Measurements from ENCODE around the gene MATN4. TPM values are rescaled to one million over a fixed set of nuclear protein-coding genes. Genes with fewer than 3 reads are reported as not detected.

Gene MATN4
- total and polyA plus RNA-seq, 2 of the 13 experiments (the other 11 are each of a cell fraction or from before 2014, with no cell fraction given) = not detected

- TF ChIP-seq KMT2B (CRISPR knock-in tag; IDR thresholded peaks at IDR 0.05) (0 out of 2 replicates have a peak, but pooled peaks have one; percentile 29), MIXL1 (CRISPR knock-in tag; IDR thresholded peaks at IDR 0.05) (peak; percentile 45; the same call in 1 of the 2 replicates), TEAD2 (CRISPR knock-in tag; IDR thresholded peaks at IDR 0.05) (no peak), SAP130 (CRISPR knock-in tag; IDR thresholded peaks at IDR 0.05; ENCODE audit: low read depth) (peak; percentile 79), RFX1 (IDR thresholded peaks at IDR 0.05) (no peak), PHF21A (CRISPR knock-in tag; IDR thresholded peaks at IDR 0.05) (0 out of 2 replicates have a peak, but pooled peaks have one; percentile 1), ETV5 (CRISPR knock-in tag; IDR thresholded peaks at IDR 0.05; ENCODE audit: borderline replicate concordance) (peak; percentile 67; the same call in 1 of the 2 replicates), ZNF205 (CRISPR knock-in tag; IDR thresholded peaks at IDR 0.05) (peak; percentile 62; the same call in 1 of the 2 replicates), STAT5B (CRISPR knock-in tag; IDR thresholded peaks at IDR 0.05) (no peak), CREB3 (CRISPR knock-in tag; IDR thresholded peaks at IDR 0.05) (no peak), ZNF253 (CRISPR knock-in tag; IDR thresholded peaks at IDR 0.05; ENCODE audit: borderline replicate concordance) (peak; percentile 41; the same call in 1 of the 2 replicates), HHEX (CRISPR knock-in tag; IDR thresholded peaks at IDR 0.05) (no peak), FUBP1 (CRISPR knock-in tag; IDR thresholded peaks at IDR 0.05; ENCODE audit: borderline replicate concordance) (no peak), GATAD2A (CRISPR knock-in tag; IDR thresholded peaks at IDR 0.05) (peak; percentile 86), ZNF350 (CRISPR knock-in tag; IDR thresholded peaks at IDR 0.05; ENCODE audit: borderline replicate concordance, low read depth) (no peak), KDM5B (CRISPR knock-in tag; IDR thresholded peaks at IDR 0.05; ENCODE audit: borderline replicate concordance) (no peak), ZNF776 (CRISPR knock-in tag; IDR thresholded peaks at IDR 0.05) (no peak), ZFP62 (CRISPR knock-in tag; IDR thresholded peaks at IDR 0.05) (no peak), ISX (CRISPR knock-in tag; conservative IDR thresholded peaks at IDR 0.05) (no peak), YEATS2 (CRISPR knock-in tag; IDR thresholded peaks at IDR 0.05; ENCODE audit: borderline replicate concordance) (no peak)
- TF ChIP-seq, protein P1, sequence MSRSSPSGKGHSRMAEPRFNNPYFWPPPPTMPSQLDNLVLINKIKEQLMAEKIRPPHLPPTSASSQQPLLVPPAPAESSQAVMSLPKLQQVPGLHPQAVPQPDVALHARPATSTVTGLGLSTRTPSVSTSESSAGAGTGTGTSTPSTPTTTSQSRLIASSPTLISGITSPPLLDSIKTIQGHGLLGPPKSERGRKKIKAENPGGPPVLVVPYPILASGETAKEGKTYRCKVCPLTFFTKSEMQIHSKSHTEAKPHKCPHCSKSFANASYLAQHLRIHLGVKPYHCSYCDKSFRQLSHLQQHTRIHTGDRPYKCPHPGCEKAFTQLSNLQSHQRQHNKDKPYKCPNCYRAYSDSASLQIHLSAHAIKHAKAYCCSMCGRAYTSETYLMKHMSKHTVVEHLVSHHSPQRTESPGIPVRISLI (CRISPR knock-in tag; IDR thresholded peaks at IDR 0.05; ENCODE audit: borderline replicate concordance) = no peak
- TF ChIP-seq, protein P2, sequence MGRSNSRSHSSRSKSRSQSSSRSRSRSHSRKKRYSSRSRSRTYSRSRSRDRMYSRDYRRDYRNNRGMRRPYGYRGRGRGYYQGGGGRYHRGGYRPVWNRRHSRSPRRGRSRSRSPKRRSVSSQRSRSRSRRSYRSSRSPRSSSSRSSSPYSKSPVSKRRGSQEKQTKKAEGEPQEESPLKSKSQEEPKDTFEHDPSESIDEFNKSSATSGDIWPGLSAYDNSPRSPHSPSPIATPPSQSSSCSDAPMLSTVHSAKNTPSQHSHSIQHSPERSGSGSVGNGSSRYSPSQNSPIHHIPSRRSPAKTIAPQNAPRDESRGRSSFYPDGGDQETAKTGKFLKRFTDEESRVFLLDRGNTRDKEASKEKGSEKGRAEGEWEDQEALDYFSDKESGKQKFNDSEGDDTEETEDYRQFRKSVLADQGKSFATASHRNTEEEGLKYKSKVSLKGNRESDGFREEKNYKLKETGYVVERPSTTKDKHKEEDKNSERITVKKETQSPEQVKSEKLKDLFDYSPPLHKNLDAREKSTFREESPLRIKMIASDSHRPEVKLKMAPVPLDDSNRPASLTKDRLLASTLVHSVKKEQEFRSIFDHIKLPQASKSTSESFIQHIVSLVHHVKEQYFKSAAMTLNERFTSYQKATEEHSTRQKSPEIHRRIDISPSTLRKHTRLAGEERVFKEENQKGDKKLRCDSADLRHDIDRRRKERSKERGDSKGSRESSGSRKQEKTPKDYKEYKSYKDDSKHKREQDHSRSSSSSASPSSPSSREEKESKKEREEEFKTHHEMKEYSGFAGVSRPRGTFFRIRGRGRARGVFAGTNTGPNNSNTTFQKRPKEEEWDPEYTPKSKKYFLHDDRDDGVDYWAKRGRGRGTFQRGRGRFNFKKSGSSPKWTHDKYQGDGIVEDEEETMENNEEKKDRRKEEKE (IDR thresholded peaks at IDR 0.05) = no peak
- TF ChIP-seq, protein P3, sequence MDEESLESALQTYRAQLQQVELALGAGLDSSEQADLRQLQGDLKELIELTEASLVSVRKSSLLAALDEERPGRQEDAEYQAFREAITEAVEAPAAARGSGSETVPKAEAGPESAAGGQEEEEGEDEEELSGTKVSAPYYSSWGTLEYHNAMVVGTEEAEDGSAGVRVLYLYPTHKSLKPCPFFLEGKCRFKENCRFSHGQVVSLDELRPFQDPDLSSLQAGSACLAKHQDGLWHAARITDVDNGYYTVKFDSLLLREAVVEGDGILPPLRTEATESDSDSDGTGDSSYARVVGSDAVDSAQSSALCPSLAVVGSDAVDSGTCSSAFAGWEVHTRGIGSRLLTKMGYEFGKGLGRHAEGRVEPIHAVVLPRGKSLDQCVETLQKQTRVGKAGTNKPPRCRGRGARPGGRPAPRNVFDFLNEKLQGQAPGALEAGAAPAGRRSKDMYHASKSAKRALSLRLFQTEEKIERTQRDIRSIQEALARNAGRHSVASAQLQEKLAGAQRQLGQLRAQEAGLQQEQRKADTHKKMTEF (CRISPR knock-in tag; IDR thresholded peaks at IDR 0.05) = 0 out of 2 replicates have a peak, but pooled peaks have one; percentile 9
Observed at GRCh38 chr20:45345104-45345936, 37.2 kb upstream of the MATN4 start (continued).
